KOPT-K1 (cell line): ENCODE results near the gene ITK.

Source experiments
- H3K27ac ChIP-seq: fragments of 200-600 bp; sonication (generic); 2 replicates; pipeline ENCODE4 v1.5.1; 2016; ENCODE audit warnings: antibody characterized with exemption, mild to moderate bottlenecking, low read depth, low read length; ENCODE audit not compliant: poor library complexity, severe bottlenecking
- H3K36me3 ChIP-seq: fragments of 200-600 bp; sonication (generic); 2 replicates; pipeline ENCODE4 v1.5.1; 2017; ENCODE audit warnings: antibody characterized with exemption, mild to moderate bottlenecking, low read length, moderate library complexity; ENCODE audit not compliant: insufficient read depth
- H3K9me3 ChIP-seq: fragments of 200-600 bp; sonication (generic); 2 replicates; pipeline ENCODE4 v1.5.1; 2017; ENCODE audit warnings: antibody characterized with exemption, low read length, mild to moderate bottlenecking; ENCODE audit not compliant: insufficient read depth, poor library complexity, severe bottlenecking

ITK gene

DNA sequence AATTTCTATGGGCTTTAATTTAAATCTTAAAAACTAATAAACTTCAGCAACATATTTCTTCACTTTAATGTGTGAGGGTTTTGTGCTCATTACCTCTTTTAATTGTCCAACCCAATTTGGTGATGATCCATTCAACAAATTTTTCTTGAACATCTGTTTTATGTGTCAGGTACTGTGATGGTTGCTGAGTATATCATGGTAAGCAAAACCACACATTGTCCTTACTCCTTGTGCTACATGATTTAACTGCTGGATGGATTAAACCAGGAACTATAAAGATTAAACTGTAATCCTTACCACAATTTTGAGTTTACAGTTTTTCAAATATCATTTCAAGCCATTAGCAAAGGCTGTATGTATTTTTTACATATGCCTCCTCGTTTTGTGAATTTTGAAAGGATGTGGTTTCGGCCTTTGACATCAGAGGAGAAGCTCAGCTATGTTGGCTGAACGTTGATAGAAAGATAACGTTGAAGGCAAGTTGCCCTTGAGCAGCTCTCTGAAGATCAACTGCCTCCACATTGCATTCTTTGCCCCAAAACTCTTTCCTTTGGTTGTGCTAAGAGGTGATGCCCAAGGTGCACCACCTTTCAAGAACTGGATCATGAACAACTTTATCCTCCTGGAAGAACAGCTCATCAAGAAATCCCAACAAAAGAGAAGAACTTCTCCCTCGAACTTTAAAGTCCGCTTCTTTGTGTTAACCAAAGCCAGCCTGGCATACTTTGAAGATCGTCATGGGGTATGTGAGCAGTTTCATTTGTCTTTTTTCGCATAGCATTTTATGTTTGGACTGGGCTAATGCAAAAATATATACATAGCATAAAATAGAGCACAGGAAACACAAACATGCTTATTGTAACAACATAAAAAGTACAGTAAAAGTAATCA, at the start of gene ITK:
ITK (plus strand) TSS at position 467 of the 891 bp plus-strand sequence; CDS start at position 605, 138 bp downstream.
- H3K27ac ChIP-seq, result peak within 1 kb of the TSS; percentile 96
- no peaks in the 10 kb centered on the region for H3K9me3 ChIP-seq
- H3K36me3 ChIP-seq, result peaks cover 24% of the 10 kb centered on the region

DNA sequence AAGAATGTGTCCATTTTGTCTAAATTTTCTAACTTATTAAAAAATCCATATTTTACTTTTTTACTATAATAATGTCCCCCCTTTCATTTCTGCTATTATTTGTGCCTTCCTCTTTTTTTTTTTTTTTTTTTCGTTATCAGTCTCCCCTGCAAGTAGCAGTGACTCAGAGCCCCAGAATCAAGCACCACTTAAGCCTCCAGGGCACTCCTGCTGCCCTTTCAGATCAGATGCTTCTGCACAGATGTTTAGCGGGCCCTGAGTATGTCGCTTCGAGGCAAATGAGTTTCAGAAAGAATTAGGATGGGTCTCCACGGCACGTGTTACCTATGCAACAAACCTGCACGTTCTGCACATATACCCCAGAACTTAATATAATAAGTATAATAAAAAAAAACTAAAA, 49.7 kb upstream of the ITK start:
- Histone ChIP-seq H3K9me3 (no peaks in the 10 kb centered on the region), H3K27ac (no peak overlapping the region), H3K36me3 (no peaks in the 10 kb centered on the region)

DNA sequence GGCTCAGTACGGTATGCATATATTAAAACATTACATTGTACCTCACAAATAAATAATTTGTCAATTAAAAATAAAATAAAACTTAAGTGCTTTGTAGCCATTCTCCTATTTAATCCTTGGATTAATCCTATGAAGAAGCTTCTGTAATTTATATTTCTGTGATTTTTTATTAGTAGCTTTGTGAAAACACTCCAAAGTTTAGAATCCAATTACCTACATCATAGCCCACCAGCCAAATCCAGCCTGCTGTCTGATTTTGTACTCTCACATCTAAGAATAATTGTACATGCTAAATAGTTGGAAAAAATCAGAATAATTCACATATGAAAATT, 48.4 kb upstream of the ITK start:
- H3K9me3 ChIP-seq, result no peaks in the 10 kb centered on the region
- peaks cover 4% of the 10 kb centered on the region for H3K36me3 ChIP-seq
- H3K27ac ChIP-seq, result no peak overlapping the region

DNA sequence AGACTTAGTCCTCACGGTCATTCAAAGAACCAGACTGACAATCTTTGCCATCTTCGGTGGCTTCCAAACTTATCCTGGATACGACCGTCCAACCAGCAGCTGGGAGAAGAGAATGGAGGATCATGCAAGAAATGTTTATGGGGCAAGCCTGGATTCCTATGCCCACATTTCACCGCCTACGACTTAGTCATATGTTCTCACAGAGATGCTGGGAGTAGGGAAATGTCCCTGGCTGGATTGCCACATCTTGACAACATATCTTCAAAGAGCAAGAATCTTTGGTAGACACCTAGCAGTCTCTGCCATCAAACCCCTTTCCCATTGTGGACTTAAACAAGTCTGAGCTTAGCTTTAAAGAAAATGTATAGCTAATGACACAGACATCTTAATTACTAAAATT, 42.9 kb upstream of the ITK start:
- Histone ChIP-seq H3K36me3 (peaks cover 30% of the 10 kb centered on the region), H3K9me3 (no peaks in the 10 kb centered on the region), H3K27ac (no peak overlapping the region)

DNA sequence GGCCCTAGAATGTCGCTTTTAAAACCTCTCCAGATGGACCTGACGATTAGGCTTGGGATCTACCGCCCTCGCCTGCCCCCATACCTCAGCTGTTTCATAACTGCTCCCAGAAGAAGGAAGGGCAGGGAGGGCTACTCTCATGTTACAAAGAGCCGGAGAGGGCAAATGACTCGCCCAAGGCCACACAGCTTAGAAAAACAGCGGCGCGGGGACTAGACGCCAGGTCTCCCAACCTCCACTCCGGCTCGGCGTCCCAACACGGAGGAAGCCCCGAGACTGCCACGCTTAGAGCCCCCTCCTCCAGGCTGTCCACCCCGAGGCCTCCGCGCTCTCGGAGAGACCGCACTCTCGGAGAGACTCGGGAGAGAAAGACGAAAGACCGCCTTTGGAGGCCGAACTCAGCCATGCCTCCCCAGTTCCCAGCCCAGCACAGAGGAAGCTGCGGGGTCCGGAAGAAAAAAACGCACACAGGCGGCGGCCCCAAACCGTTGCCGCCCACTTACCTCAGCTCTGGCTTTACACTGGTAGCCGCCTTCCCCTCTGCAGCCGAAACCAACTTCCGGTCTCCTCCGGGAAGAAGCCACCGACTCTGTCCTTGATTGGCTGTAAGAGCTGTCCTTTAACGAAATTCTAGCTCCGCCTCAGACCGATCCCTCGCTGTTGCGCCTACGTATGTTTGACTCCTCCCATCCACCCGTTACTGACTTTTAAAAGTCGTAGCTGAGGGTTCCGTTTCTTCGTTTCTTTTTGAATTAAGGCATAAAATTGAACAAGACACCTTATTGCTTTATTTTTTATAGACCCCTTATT, 38.1 kb upstream of the ITK start, which contains the start of gene MED7:
MED7 (minus strand) TSS at position 549 of the 810 bp plus-strand sequence. CDS start 3,434 bp downstream, outside the sequence.
- H3K9me3 ChIP-seq, result no peaks in the 10 kb centered on the region
- peak within 1 kb of the TSS; percentile 96 for H3K27ac ChIP-seq
- H3K36me3 ChIP-seq, result peaks cover 24% of the 10 kb centered on the region

DNA sequence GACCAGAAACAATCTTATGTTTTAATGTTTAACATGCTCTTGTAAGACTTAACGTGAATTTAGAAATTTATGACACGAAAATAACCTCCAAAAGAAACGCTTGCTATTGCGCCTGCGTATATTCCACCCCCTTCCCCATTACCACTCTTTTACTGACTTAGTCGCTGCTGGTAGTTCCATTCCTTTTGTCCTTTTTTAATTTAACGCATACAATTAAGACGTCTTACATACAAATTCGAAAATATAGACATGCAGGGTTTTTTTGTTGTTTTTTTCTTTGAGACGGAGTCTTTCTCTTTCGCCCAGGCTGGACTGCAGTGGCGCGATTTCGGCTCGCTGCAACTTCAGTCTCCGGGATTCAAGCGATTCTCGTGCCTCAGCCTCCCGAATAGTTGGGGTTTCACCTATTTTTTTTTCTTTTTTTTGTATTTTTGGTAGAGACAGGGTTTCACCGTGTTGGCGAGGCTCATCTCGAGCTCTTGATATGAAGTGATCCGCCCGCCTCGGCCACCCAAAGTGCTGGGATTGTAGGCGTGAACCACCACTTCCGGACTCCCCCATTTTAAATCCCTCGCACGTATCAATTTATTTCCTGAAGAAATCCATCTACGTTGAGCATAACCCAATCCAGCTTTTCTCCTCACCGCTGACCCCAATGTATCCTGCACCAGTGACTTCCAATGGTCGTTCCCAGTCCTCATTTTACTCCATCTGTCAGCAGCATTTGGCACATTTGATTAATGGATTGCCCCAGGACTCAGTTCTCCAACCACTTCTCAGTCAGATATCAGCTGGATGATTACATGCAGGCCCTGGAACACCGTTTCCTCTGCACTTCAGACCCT, 37.3 kb upstream of the ITK start:
- Histone ChIP-seq H3K36me3 (peaks cover 15% of the 10 kb centered on the region), H3K9me3 (no peaks in the 10 kb centered on the region), H3K27ac (peak overlapping the region; percentile 96)

DNA sequence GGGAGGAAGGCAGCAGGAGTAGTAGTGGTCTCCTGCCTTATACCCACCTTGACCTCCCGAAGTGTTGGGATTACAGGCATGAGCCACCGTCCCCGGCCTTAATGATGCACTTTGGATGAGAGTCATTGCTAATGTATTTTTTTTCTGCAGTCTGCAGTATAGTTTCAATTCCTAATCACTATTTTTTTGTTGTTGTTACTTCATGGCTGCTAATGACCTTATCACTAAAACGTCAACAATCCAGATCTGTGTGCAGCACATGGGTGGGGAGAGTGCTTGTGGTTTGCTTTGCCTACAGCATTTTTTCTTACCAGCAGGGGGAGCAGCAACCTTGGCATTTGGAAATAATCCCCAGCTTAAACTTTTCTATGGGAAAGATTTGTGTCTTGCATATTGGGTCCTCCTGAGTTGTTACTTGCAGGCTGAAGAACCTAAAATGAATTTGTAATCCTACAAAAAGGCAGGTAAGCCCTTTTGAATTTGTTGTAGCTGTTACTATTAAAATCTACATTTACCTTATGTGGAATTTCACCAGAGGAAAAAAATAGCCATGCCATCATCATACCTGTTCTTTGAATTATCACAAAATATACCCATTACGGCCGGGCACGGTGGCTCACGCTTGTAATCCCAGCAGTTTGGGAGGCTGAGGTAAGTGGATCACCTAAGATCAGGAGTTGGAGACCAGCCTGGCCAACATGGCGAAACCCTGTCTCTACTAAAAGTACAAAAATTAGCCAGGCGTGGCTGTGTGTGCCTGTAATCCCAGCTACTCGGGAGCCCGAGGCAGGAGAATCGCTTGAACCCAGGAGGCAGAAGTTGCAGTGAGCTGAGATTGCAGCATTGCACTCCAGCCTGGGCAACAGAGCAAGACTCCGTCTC, 31.7 kb upstream of the ITK start:
- no peaks in the 10 kb centered on the region for H3K9me3 ChIP-seq
- peak overlapping the region; percentile 49 for H3K27ac ChIP-seq
- H3K36me3 ChIP-seq, result no peaks in the 10 kb centered on the region

DNA sequence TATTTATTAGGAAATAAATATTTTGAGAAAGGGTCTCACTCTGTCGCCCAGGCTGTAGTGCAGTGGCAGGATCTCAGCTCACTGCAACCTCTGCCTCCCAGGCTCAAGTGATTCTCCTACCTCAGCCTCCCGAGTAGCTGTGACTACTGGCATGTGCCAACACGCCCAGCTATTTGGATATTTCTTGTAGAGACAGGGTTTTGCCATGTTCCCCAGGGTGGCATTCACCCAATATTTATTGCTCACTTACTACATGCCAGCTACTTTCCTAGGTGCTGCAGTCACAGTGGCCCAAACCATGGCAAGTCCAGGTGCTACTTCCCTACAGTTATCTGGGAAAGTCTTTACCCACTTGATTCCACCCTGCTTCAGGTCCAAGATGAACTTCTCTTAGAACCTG, 29.6 kb upstream of the ITK start:
- Histone ChIP-seq H3K36me3 (no peaks in the 10 kb centered on the region), H3K9me3 (no peaks in the 10 kb centered on the region), H3K27ac (no peak overlapping the region)

DNA sequence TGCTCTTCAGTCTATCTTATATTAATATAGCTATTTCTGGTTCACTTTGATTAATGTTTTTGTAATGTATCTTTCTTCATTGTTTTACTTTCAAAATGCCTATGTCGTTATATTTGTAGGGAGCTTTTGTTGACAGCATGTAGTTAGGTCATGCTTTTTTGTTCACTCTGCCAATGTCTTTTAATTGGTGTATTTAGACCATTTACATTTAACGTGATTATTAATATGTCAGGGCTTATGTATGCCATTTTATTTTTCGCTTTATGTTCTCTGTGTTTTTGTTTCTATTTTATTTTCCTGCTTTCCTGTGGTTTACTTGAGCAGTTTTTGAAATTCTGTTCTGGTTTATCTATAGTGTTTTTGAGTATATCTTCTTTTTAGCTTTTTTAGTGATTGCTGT, 25.3 kb upstream of the ITK start:
- Histone ChIP-seq H3K27ac (peak overlapping the region; percentile 61), H3K9me3 (no peaks in the 10 kb centered on the region)

DNA sequence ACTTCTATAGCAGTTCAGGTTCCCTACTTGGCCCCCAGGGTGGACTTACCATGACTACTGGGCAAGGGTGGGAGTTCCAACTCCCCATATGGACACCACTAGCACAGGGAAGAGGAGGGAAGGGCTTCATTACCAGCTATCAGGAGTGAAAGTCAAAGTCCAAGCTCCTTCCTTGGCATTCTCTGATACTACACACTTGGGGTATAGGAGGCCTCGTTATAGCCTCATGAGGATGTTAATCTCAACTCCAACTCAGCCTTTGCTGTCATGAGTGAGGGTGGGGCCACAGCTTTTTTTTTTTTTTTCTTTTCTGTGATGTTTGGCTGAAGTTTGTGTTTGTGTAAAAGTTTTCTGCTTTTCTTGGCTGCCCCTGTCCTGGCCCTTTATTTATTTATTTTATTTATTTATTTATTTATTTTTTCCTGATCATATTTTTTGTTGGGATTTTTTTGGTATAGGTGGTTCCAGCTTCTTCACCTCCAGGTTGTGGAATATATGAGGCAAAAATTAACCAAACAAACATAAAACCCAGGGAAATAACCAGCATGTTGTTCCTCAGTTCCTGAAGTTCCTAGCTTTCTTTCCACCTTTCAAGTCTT, 23.2 kb upstream of the ITK start:
- Histone ChIP-seq H3K9me3 (no peaks in the 10 kb centered on the region), H3K36me3 (no peaks in the 10 kb centered on the region), H3K27ac (no peak overlapping the region)

More for the DNA sequence above, 25.3 kb upstream of the ITK start:
- no peaks in the 10 kb centered on the region for H3K36me3 ChIP-seq

DNA sequence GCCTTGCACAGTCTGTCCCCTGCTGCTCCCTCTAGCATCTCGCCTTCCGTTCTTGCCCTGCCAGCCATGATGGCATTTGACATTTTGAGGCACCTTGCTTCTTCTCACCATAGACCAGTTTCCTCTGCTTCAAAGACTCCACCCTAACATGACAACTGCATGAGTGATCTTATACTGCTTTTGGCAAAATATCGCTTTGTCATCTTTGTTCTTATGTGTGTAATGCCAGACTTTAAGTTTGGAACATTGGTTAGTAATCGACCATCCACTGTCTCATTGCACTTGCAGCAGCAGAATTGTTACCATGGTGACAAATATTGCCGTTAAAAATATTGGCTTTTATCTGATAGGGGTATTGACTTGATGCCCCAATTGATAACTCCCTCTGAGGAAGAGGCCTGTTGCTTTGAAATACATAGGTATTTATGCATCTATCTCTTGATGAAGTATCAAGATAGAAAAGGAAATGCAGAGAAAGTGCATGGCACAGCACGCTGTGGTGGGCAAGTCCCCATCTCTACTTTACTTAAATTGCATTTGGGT, 21.4 kb upstream of the ITK start:
- no peaks in the 10 kb centered on the region for H3K9me3 ChIP-seq
- no peaks in the 10 kb centered on the region for H3K36me3 ChIP-seq
- peak overlapping the region; percentile 11 for H3K27ac ChIP-seq

DNA sequence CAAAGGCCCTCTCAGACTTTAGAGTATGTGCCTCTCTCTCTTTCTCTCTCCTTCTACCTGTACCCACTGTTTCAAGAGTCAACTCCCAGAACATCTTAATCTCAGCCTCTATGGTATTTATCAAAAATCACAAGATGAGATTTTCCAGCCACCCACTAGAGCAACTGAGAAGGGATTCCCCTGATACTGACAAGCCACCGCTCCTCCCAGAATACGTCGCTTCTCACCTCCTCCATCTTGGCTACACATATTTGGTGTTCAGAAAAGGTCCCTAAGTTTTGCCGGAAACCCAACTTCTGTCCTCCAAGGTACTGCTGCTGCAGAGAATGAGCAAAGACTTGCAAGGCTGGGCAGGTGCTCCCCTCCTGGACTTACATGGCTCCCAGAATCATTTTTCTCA, 20.6 kb upstream of the ITK start:
- Histone ChIP-seq H3K36me3 (no peaks in the 10 kb centered on the region), H3K27ac (peak overlapping the region; percentile 11), H3K9me3 (no peaks in the 10 kb centered on the region)

DNA sequence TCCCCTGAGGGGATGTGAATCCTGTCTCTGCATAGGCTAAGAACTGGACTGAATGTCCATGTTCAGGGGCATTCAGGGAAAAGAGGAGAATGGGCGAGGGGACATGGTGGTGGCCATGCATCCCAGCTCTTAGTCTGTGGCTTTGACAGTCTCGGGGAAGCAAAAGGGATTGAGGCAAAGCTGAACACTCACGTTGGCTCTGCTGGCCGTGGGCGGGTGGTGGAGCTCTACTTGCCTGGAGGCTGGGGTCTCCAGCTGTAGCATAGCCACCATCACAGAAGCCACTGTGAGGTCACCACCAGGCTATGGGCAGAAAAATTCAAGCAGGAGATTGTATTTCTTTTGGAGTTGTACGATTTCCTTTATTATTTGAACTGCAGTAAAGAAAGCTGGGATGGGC, 18.6 kb upstream of the ITK start:
- H3K9me3 ChIP-seq, result no peaks in the 10 kb centered on the region
- H3K27ac ChIP-seq, result no peak overlapping the region
- H3K36me3 ChIP-seq, result no peaks in the 10 kb centered on the region
